Mesendoderm (in vitro differentiated cells): Measurements from ENCODE around the gene ZNF134. TPM values are rescaled to one million over a fixed set of nuclear protein-coding genes. Genes with fewer than 3 reads are reported as not detected.

Experiments used
- DNase-seq: peaks from one replicate; pipeline ENCODE4 v3.0.0; 2013
- H2AK5ac ChIP-seq: 2 replicates; pipeline ENCODE4 v1.6.1; 2013; ENCODE audit warnings: low read length, inconsistent platforms
- H2BK120ac ChIP-seq: 2 replicates; pipeline ENCODE4 v1.6.1; 2013; ENCODE audit warnings: low read depth, mild to moderate bottlenecking, low read length, moderate library complexity, mixed read lengths
- H2BK15ac ChIP-seq: replicated peaks from 2 replicates; pipeline ENCODE4 v1.6.1; 2013; ENCODE audit warnings: low read depth, mild to moderate bottlenecking, moderate library complexity
- H2BK5ac ChIP-seq: 2 replicates; pipeline ENCODE4 v1.6.1; 2013; ENCODE audit warnings: low read length, inconsistent platforms
- H3K18ac ChIP-seq: 2 replicates; pipeline ENCODE4 v1.6.1; 2013; ENCODE audit warnings: mild to moderate bottlenecking, low read length, mixed read lengths
- H3K23ac ChIP-seq: one replicate; pipeline ENCODE4 v1.6.1; 2013; ENCODE audit warnings: low read length
- H3K27ac ChIP-seq: 2 replicates; pipeline ENCODE4 v1.5.1; 2013; ENCODE audit warnings: low read depth, mild to moderate bottlenecking, inconsistent platforms, low read length, moderate library complexity
- H3K27me3 ChIP-seq: 2 replicates; pipeline ENCODE4 v1.6.1; 2013; ENCODE audit warnings: low read length, control low read depth, mild to moderate bottlenecking, inconsistent platforms; ENCODE audit not compliant: insufficient read depth, poor library complexity
- H3K36me3 ChIP-seq: 2 replicates; pipeline ENCODE4 v1.6.1; 2013; ENCODE audit warnings: low read length, inconsistent platforms; ENCODE audit not compliant: control insufficient read depth, insufficient read depth
- H3K4ac ChIP-seq: one replicate; pipeline ENCODE4 v1.6.1; 2013; ENCODE audit warnings: low read depth, mild to moderate bottlenecking, low read length, moderate library complexity
- H3K4me1 ChIP-seq: 2 replicates; pipeline ENCODE4 v1.6.1; 2013; ENCODE audit warnings: low read depth, low read length, inconsistent platforms; ENCODE audit not compliant: control insufficient read depth
- H3K4me2 ChIP-seq: 2 replicates; pipeline ENCODE4 v1.6.1; 2013; ENCODE audit warnings: low read length
- H3K4me3 ChIP-seq: 2 replicates; pipeline ENCODE4 v1.5.1; 2013; ENCODE audit warnings: mild to moderate bottlenecking, low read length
- H3K56ac ChIP-seq: one replicate; pipeline ENCODE4 v1.6.1; 2013; ENCODE audit warnings: low read length
- H3K79me1 ChIP-seq: 2 replicates; pipeline ENCODE4 v1.6.1; 2013; ENCODE audit warnings: low read length, inconsistent platforms
- H3K79me2 ChIP-seq: 2 replicates; pipeline ENCODE4 v1.6.1; 2013; ENCODE audit warnings: mild to moderate bottlenecking, low read length; ENCODE audit not compliant: control insufficient read depth, insufficient read depth
- H3K9ac ChIP-seq: 2 replicates; pipeline ENCODE4 v1.6.1; 2013; ENCODE audit warnings: low read length, inconsistent platforms
- H4K5ac ChIP-seq: one replicate; pipeline ENCODE4 v1.6.1; 2013; ENCODE audit warnings: low read length
- H4K8ac ChIP-seq: one replicate; pipeline ENCODE4 v1.6.1; 2013; ENCODE audit warnings: low read depth, mild to moderate bottlenecking, control low read depth, low read length, moderate library complexity
- WGBS: extraction: QIAGEN DNeasy Blood & Tissue Kit; methylation state at CpG from one replicate; pipeline ENCODE4 v1.1.7; 2013; ENCODE audit warnings: low lambda C conversion rate, missing lambda C conversion rate; ENCODE audit not compliant: insufficient coverage; ENCODE audit errors: extremely low coverage; 5-methylcytosine and 5-hydroxymethylcytosine counted together
- polyA plus RNA-seq, 2 experiments: library from polyadenylated mRNA; stranded (reverse); fragments of 200-250 nt; gene quantifications; one replicate each; pipeline ENCODE4 v1.2.3, GENCODE V29; 2013

The ZNF134 gene
- 21.9 TPM for polyA plus RNA-seq (2013, experiment 1 of 2)
- polyA plus RNA-seq (2013, experiment 2 of 2): 23.5 TPM

DNA sequence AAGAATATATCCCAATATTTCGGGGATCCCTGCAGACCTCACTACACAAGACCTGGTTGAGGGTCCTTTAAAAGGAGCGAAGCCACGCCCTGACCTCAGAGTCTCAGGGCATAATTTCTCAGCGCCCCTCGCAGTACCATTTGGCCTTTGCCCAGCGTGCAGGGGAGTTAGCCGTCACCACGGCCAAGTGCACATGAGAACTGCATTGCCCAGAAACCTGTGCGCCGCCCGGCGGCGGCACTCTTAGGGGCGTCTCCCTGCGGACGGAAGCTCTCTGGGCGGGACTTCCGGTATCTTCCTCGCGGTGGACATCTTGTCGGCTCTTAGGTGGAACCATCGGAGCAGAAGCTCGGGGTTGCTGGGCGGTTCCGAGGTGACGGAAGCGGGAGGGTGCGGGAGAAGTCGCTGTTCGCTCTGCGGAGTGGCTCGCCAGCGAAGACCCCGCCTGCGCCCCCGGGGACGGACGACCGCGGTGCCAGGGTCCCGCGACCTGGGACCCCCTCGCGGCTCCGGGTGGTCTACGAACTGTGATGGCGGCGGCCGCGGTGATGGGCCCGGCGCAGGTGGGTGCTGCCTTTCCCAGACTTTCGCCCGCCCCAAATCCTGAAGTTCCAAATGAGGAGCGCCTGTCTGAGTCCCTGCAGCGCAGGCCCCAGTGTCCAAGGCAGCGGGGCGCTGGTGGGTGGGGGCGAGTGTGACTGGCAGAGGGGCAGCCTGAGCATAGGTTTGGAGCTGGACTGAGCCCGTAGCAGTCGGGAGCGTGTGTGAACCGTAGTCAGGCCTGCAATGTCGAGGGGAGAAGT, at the start of gene ZNF134:
Gene ZNF134, plus strand, starts transcription at position 302 of the 803 bp plus-strand sequence. CDS start 5,227 bp downstream, outside the sequence.
- Histone ChIP-seq H3K27ac (no peak within 1 kb of the TSS), H3K9ac (peak within 1 kb of the TSS; percentile 94), H3K79me1 (peaks cover 38% of the 10 kb centered on the region), H4K5ac (no peak within 1 kb of the TSS), H2BK120ac (no peak within 1 kb of the TSS), H3K4ac (peak within 1 kb of the TSS; percentile 73), H3K79me2 (peaks cover 49% of the 10 kb centered on the region), H3K23ac (peak within 1 kb of the TSS; percentile 92), H3K56ac (peak within 1 kb of the TSS; percentile 98), H3K36me3 (peaks cover 24% of the 10 kb centered on the region), H3K4me3 (peak within 1 kb of the TSS; percentile 95), H3K4me2 (peak within 1 kb of the TSS; percentile 80), H3K18ac (peak within 1 kb of the TSS; percentile 78), H2BK15ac (no peak within 1 kb of the TSS), H2BK5ac (peak within 1 kb of the TSS; percentile 55), H3K27me3 (no peaks in the 10 kb centered on the region), H3K4me1 (peaks cover 2% of the 10 kb centered on the region), H2AK5ac (peak within 1 kb of the TSS; percentile 77), H4K8ac (peak within 1 kb of the TSS; percentile 95)
- peak; percentile 96 for DNase-seq
- WGBS: no CpG with 5 or more reads among the region's 64 CpGs

DNA sequence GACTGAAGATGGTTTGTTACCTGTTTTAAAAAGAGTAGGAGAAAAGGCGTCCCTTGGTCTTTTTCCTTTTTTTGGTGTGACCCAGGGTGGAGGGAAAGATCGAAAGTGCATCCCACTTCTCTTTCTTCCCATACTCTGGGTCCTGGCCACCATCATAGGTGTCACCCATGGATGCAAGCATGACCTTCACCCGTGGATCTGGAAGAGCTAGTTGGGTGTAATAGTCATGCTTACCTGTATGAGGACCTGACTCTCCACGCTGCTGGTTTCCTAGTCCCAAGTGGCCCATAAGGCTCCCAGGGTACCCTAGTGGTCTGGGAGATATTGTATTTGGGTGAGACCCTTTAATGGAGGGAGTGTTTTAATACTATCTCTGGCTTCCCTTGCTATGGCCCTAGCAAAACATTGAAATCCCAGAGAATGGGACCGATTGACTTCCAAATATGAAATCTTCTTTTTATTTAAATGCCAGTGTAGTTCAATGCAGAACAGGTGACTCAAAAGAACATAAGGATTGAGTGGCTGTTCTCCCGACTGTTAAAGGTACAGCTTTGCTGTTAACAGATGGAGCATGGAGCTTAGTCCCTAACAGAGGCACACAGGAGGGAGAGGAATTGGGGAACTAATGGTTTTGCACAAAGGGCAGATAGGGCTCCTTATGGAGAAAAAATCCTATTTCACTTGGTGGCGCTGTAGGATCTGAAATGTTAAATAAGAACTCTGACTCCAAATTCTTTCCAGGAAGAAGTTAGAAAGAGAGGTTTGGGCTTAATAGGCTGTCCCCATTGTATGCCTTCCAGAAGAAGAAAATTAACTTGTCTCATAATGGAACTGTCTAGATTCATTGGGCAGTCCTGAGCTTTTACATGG, 47.4 kb upstream of the ZNF134 start:
- Histone ChIP-seq H3K56ac (no peak overlapping the region), H3K4me2 (no peak overlapping the region), H2AK5ac (no peak overlapping the region), H3K79me1 (no peaks in the 10 kb centered on the region), H4K8ac (no peak overlapping the region), H3K18ac (no peak overlapping the region), H2BK5ac (no peak overlapping the region), H2BK120ac (no peak overlapping the region), H4K5ac (no peak overlapping the region), H3K23ac (no peak overlapping the region), H3K4me1 (no peaks in the 10 kb centered on the region), H3K79me2 (no peaks in the 10 kb centered on the region), H3K36me3 (no peaks in the 10 kb centered on the region), H3K4ac (no peak overlapping the region), H3K4me3 (no peak overlapping the region), H3K27ac (no peak overlapping the region), H3K27me3 (no peaks in the 10 kb centered on the region), H2BK15ac (no peak overlapping the region), H3K9ac (no peak overlapping the region)
- peak; percentile 55 for DNase-seq
- WGBS: no CpG with 5 or more reads among the region's 7 CpGs

DNA sequence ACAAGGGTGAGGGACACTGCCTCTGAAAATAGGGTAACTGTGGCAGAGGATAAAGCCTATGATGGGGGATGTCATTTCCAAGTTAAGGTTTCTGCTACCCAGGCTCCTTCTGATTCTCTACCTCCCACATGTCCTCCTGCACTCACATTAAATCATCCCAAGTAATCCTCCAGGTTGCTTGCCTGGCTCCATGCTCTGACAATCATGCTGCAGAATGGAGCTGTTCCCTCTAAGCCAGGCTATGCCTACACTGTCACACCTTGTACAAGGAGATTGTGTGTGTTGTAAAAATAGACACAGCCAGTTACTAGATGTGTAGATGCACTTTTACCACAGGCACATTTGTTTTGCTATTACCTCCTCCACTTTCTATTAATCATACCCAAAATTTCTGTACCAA, 43.3 kb upstream of the ZNF134 start:
- Histone ChIP-seq H2BK15ac (no peak overlapping the region), H2BK5ac (no peak overlapping the region), H3K4me1 (no peaks in the 10 kb centered on the region), H2AK5ac (no peak overlapping the region), H3K56ac (no peak overlapping the region), H4K8ac (no peak overlapping the region), H3K79me1 (no peaks in the 10 kb centered on the region), H3K18ac (no peak overlapping the region), H3K27ac (no peak overlapping the region), H3K36me3 (peaks cover 28% of the 10 kb centered on the region), H3K4ac (no peak overlapping the region), H3K27me3 (no peaks in the 10 kb centered on the region), H3K9ac (no peak overlapping the region), H3K4me3 (no peak overlapping the region), H3K79me2 (no peaks in the 10 kb centered on the region), H3K23ac (no peak overlapping the region), H2BK120ac (no peak overlapping the region), H3K4me2 (no peak overlapping the region), H4K5ac (no peak overlapping the region)
- no peak for DNase-seq

DNA sequence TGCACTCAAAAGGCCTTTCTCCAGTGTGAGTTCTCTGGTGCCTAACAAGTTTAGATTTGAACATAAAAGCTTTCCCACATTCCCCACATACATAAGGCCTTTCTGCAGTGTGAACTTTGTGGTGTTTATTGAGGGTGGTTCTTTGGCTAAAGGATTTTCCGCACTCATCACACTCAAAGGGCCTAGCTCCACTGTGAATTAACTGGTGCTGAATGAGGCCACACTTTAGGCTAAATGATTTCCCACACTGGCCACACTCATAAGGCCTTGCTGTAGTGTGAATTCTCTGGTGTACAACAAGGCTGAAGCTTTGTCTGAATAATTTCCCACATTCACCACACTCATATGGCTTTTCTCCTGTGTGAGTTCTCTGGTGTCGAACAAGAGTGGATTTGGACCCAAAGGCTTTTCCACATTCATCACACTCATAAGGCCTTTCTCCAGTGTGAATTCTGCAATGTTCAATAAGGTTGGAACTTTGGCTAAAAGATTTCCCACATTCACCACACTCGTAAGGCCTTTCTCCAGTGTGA, 41.6 kb upstream of the ZNF134 start:
- Histone ChIP-seq H3K4ac (no peak overlapping the region), H4K8ac (no peak overlapping the region), H3K4me2 (no peak overlapping the region), H2AK5ac (no peak overlapping the region), H3K36me3 (peaks cover 29% of the 10 kb centered on the region), H2BK120ac (no peak overlapping the region), H3K79me1 (peaks cover 11% of the 10 kb centered on the region), H3K27ac (no peak overlapping the region), H2BK5ac (no peak overlapping the region), H4K5ac (no peak overlapping the region), H2BK15ac (no peak overlapping the region), H3K4me1 (no peaks in the 10 kb centered on the region), H3K79me2 (peaks cover 8% of the 10 kb centered on the region), H3K18ac (no peak overlapping the region), H3K27me3 (no peaks in the 10 kb centered on the region), H3K23ac (no peak overlapping the region), H3K56ac (no peak overlapping the region), H3K4me3 (peak overlapping the region; percentile 45), H3K9ac (no peak overlapping the region)
- no CpG with 5 or more reads among the region's 3 CpGs for WGBS
- DNase-seq: no peak

DNA sequence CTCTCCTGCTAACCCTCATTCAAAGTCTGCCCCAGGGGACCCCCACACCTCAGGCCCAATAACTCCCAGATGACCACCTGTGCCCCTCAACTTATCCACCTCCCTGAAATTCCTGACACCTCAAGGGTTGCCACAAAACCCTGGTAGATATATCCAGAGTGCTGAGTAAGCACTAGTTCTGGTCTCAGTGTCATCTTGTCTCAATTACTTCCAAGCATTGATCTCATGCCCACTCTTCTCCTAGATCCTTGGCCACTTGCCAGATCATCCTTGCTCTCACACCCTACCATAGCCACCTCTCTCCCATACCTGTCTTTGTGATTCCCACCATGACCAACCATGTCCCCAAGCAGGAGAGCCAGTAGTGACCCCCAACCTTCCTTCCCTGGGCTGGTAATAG, 37.4 kb upstream of the ZNF134 start:
- peaks cover 21% of the 10 kb centered on the region for H3K79me1 ChIP-seq
- H3K4me1 ChIP-seq: peaks cover 2% of the 10 kb centered on the region
- peaks cover 29% of the 10 kb centered on the region for H3K36me3 ChIP-seq
- H3K27ac ChIP-seq: no peak overlapping the region
- no peak overlapping the region for H2AK5ac ChIP-seq
- H3K4me2 ChIP-seq: no peak overlapping the region
- no peak overlapping the region for H2BK120ac ChIP-seq
- no peak overlapping the region for H3K18ac ChIP-seq
- H3K56ac ChIP-seq: no peak overlapping the region
- H3K4me3 ChIP-seq: peak overlapping the region; percentile 24
- H3K23ac ChIP-seq: no peak overlapping the region
- H2BK15ac ChIP-seq: no peak overlapping the region
- no peak for DNase-seq
- H4K5ac ChIP-seq: no peak overlapping the region
- no peak overlapping the region for H3K9ac ChIP-seq
- peaks cover 16% of the 10 kb centered on the region for H3K79me2 ChIP-seq
- H2BK5ac ChIP-seq: no peak overlapping the region
- H3K27me3 ChIP-seq: no peaks in the 10 kb centered on the region
- H4K8ac ChIP-seq: no peak overlapping the region
- no peak overlapping the region for H3K4ac ChIP-seq
